ENCODE data around the gene LGALS3.
A peak's percentile ranks its signal among the peaks of the same experiment; 100 is the strongest.

The LGALS3 gene

GRCh38 chr14:55131370-55132137 lies 2.5 kb downstream of the LGALS3 start:
- DNase-seq = no peak

DNA sequence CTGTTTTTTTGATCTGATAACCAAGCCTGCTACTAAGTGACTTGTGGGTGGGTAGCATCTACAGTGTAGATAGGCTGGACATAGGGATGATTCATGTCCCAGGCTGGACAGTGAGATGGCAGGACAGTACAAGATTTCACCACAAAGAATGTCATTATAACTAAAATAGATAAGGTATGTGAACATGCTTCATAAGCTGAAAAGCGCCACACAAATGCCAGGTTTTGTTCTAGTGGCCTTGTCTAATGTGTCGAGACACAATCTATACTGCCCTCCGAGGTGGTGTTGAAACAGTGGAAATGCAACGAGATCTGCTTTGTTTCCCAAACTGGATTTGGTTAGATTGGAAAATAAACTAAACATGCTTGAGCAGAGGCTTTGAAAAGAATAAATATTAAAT lies 4.4 kb downstream of the LGALS3 start:
- no peak for DNase-seq

DNA sequence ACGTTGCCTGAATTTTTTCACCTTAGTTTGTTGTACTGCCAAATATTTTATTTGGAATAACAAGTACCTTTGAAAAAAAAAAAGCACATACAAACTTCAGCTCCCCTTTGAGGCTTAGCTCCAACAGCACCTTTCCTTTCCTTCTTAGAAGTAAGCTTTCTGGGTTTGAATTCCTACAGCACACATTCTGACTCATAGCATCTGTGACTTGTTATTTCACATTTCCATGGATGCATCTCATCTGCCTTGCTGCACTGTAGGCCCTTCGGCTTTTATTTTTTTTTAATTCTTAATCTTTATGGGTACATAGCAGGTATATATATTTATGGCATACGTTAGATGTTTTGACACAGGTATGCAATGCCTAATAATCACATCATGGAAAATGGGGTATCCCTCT lies 7.2 kb downstream of the LGALS3 start:
- DNase-seq = no peak

DNA sequence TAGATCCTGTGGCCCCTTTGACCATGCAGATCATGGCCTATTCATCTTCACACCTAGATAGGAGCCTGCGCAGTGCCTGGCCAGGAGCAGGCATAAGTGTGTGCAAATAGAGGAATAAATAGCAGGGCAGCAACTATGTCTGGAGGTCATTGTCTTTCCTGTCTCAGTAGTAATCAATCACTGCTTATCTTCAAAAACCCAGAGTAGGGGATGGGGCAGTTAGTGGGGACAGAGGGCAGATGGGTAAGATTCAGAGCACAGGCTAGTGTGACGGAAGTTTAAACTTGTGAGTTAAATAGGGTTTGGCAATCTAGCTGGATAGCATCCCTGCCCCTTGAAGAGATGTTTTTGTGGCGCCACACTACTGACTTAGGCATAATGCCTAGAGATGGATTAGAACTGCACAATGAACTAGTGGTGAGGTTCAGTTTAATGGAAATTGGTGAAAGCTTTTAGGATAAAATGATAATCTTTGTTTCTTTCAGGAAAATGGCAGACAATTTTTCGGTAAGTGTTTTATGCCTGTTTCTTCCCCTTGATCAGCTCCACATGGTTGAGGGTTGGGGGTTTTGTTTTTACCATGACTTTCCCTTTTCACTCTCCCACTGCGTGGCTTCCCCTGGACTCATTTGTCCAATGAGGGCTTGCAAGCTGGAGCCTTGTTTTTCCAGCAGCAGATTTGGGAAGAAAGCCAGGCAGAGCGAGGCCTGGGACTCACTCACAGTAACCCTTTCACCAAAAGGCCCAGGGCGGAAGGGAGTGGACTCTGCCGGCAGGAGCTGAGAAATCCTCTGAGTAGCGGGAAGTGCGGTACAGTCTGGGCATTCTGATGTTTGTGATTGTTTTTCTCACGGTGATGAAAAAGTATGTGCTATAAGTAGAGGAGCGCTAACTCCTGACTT lies 8.1 kb downstream of the LGALS3 start:
- no peak for DNase-seq

GRCh38 chr14:55138091-55138490 lies 9.0 kb downstream of the LGALS3 start:
- DNase-seq = no peak

- DNase-seq = no peak
These were observed 10.1 kb downstream of the LGALS3 start for GRCh38 chr14:55139141-55139540.

DNA sequence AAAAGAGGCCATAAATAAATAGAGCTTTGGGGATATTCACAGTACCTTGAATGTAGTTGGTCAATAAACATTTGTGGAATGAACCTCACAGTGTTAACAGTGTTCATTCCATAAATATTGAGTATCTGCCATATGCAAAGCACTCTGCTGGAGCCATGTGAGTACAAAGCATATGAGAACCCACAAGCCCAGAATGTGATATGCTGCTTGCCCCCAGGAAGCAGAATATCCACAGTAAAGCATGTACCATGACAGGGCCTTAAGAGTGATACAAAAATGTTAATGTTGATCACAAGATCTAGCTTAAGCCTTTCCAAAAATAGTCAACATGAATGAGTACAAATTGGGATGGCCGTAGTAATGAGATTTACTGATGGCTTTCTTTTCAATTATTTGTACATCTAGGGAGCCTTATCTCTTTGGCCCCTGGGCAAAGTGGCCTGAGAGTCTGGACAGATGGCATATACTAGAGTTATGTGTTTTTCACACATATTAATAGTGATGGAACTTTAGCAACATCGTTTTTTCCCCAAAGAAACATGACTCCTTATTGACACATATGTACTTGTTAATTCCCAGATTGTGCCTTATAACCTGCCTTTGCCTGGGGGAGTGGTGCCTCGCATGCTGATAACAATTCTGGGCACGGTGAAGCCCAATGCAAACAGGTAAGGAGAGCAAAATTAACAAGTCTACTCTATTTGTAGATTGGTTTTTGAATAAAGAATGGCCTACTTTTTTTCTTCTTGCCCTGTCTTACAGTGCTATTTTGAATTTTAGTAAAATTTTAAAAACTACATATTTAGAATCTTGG lies 10.9 kb downstream of the LGALS3 start:
- DNase-seq = no peak

- DNase-seq = no peak
These were observed 12.8 kb downstream of the LGALS3 start for GRCh38 chr14:55141825-55142224.

GRCh38 chr14:55142466-55142865 lies 13.4 kb downstream of the LGALS3 start:
- no peak for DNase-seq

DNA sequence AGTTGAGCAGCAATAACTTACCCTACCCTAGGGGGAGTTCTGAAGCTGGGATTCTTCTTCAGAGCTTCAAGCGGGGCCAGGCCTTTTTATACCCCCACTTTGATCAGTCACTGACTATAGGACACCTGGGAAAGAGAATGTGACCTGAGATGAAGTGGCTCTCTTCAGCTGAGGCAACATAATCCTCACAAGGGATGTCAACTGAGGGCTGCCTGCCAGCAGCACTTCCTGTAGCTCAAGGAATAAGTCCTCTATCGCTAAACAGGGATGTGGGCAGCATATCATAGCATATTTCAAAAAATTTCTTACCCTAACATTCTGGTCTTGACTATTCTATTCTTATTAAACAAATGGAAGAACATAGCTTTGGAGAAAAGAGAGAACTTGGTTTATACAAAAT lies 17.4 kb downstream of the LGALS3 start:
- DNase-seq = no peak

DNA sequence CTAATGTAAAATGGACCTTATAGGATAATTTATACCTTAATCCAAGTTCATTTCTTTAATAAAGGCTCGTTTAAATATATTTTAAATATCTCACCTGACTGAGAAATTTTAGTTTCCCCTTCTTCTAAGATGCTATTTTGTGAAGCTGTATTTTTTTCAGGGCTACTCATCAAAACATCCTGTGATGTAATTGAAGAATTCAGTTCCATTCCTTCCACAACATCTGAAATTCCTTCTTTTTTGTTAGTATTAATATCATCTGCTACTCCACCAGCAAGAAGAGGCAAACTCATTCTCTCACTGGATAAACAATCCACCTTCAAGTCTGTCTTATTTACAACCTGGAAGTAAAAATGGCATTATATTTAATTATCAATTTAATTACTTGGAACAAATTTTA lies 22.5 kb downstream of the LGALS3 start:
- DNase-seq = no peak

GRCh38 chr14:55152052-55152753 lies 23.2 kb downstream of the LGALS3 start:
- DNase-seq = no peak

DNA sequence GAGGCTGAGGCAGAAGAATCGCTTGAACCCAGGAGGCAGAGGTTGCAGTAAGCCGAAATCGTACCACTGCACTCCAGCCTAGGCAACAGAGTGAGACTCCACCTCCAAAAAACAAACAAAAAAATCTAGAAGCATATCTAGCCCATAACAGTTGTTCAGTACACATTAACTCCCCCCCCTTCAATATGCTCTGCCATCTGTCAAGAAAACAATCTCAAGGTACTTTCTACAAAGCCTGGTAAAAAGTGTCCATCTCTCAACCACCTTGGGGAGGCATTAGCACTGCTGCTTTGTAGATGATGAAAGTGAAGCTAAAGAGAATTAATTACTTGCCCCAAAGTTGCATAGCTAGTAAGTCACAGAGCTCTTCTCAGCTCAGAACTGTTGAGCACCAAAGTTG lies 24.9 kb downstream of the LGALS3 start:
- DNase-seq = no peak

GRCh38 chr14:55157080-55157479 lies 28.0 kb downstream of the LGALS3 start:
- no peak for DNase-seq

- no peak for DNase-seq
These were observed 29.4 kb downstream of the LGALS3 start for GRCh38 chr14:55158412-55158811.

DNA sequence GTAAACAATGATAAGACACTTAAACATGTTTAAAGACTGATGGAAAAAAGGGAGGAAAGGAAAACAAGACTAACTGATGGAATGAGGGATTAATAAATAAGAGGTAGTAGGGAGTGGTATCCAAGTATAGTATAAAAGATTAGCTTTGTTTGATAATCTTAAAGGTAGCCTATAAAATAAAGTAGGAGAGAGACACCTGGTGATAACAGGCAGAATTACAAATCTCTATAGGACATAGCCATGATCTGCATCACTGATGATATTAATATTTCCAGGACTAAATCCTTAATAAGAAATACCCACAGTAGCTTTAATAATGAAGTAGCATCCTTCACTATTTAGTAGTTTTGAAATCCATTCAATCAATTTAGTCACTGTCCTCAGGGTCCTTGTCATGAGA lies 31.9 kb downstream of the LGALS3 start:
- DNase-seq = peak; percentile 42

DNA sequence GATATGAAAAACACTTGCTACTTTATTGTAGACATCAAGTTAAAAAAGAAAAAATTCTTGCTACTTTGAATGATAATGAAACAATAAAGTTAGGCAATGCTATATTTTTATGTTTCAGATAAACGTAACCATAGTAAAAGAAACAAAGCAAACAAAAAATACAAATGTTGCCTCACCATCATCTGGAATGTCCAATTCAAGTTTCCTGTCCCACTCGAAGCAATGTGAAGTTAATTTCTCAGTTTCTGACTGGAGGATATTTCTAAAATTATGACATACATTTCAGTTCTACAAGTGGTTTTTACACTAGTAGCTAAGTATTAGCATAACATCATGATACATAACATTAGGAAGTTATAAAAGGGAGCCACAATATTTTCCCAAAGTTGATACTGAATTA lies 41.5 kb downstream of the LGALS3 start:
- no peak for DNase-seq

GRCh38 chr14:55180006-55180405 lies 51.0 kb downstream of the LGALS3 start:
- DNase-seq = no peak

- no peak for DNase-seq
These were observed 51.4 kb downstream of the LGALS3 start for GRCh38 chr14:55180434-55180833.

DNA sequence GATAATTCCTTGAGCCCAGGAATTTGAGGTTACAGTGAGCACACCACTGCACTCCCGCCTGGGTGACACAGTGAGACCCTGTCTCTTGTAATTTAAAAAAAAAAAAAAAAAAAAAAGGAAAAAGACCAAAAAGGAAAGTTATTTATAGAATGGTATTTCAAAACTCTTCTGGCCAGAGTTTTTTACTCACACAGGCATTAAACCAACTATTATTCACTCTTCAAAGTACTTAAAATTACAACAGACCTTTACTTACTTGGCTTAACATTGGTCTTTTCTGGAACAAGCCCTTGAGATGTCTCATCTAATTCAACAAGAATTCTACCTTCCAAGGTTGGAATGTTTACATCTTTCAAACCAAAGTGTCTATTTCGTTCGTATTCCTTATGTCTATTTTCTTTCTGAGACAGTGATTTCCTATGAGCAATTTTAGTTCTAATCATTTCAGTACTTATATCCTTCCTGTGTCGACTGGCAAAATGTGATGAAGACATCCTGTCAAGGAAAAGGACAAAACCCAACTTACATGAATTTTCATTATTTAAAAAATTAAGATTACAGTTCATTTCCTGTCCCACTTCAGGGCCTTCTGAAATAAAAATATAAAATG lies 59.7 kb downstream of the LGALS3 start:
- DNase-seq = no peak

DNA sequence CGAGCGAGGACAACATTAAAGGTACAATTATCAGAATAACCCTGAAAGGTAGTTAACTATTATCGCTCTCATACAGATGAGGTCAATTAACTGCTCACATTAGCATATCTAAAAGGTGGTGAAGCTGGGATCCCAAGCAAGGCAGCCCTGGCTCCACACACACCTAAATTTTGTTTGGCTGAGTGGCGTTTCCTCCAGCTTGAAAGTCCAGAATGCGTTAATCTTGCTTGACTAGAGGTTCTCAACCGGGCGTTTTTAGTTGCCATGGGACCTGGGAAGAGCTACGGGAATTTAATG lies 61.8 kb downstream of the LGALS3 start:
- DNase-seq = no peak

All from central memory CD4-positive, alpha-beta T cell (primary cell).